Measurements from ENCODE around the gene SLC25A1. TPM values are rescaled to one million over a fixed set of nuclear protein-coding genes. Genes with fewer than 3 reads are reported as not detected.

The SLC25A1 gene
- total RNA-seq, result 106 and 118 TPM in 2 replicates

GRCh38 chr22:19178657-19179496, at the start of gene SLC25A1:
TSS of gene SLC25A1 (minus strand) at chr22:19178736. CDS start at chr22:19178673, 63 bp downstream.

GRCh38 chr22:19149991-19150390, 28.5 kb downstream of the SLC25A1 start, which contains the start of gene GSC2:
TSS of gene GSC2 (minus strand) at chr22:19150292. CDS start at chr22:19150283, 9 bp downstream.

GRCh38 chr22:19130959-19131684, 47.4 kb downstream of the SLC25A1 start, which contains the start of gene TSSK2:
TSS of gene TSSK2 (plus strand) at chr22:19131308. CDS start at chr22:19131400, 92 bp downstream.

Other genes starting within 250 kb of the SLC25A1 start
- gene PRODH, start 242.4 kb downstream of the SLC25A1 start, total RNA-seq, result 0.44 TPM in 1 of 2 replicates, not detected in the other
- 47.1 and 78.5 TPM in 2 replicates for gene DGCR2, start 56.3 kb downstream of the SLC25A1 start, total RNA-seq
- not detected in 2 replicates for gene TSSK2, start 47.4 kb downstream of the SLC25A1 start, total RNA-seq
- 13.6 and 19.9 TPM in 2 replicates for gene ESS2, start 34.1 kb downstream of the SLC25A1 start, total RNA-seq
- gene GSC2, start 28.4 kb downstream of the SLC25A1 start, total RNA-seq, result not detected in 2 replicates
- 12.7 and 15.3 TPM in 2 replicates for gene CLTCL1, start 113.0 kb upstream of the SLC25A1 start, total RNA-seq

All from placental pericyte (primary cell).